A549 (cell line): ENCODE data around the gene EVA1C. TPM values are rescaled to one million over a fixed set of nuclear protein-coding genes. Genes with fewer than 3 reads are reported as not detected.

Experiments used
- ATAC-seq, 2 experiments: fragments of 200-7000 bp in 1 of 2; fragments of >200 bp in 1 of 2; cut with Nextera tagmentation in 1 of 2; cut with Tn5 transposase in 1 of 2; 3 replicates each; pipeline versions ENCODE4 v1.8.0 to v1.9.1; 2018 to 2020; ENCODE audit warnings: mild to moderate bottlenecking in 1 of 2, moderate library complexity in 1 of 2
- CTCF ChIA-PET: fragments of 300-600 bp; sonication (Branson Sonifier 250); formaldehyde crosslinking; extraction: SDS; loops from one replicate; lab custom pipeline; 2021; ENCODE audit warnings: antibody characterized with exemption, inconsistent platforms; lab: Yijun Ruan, JAX
- POLR2A ChIA-PET: fragments of 350-600 bp; formaldehyde crosslinking; extraction: SDS; loops from one replicate; lab custom pipeline; 2021; ENCODE audit warnings: antibody characterized with exemption, inconsistent platforms; lab: Yijun Ruan, JAX
- DNase-seq, 2 experiments: peaks; one replicate each; pipeline versions ENCODE4 v3.0.0 to v3.0.0-alpha.2; 2011 to 2016; ENCODE audit warnings: low read depth in 1 of 2, low spot score in 1 of 2
- FAIRE-seq: peaks from 2 replicates; lab custom pipeline; 2011; peaks lifted over from hg19 to GRCh38; lab: Jason Lieb, UNC
- H3K27ac ChIP-seq, 2 experiments: fragments of >200 bp; sonication (Bioruptor Twin); formaldehyde crosslinking; 3 replicates each; pipeline ENCODE4 v1.5.1; 2016 to 2017
- H3K4me1 ChIP-seq: fragments of >200 bp; sonication (Bioruptor Twin); formaldehyde crosslinking; 3 replicates; pipeline ENCODE4 v1.6.1; 2016
- H3K4me2 ChIP-seq: fragments of >200 bp; sonication (Bioruptor Twin); formaldehyde crosslinking; 3 replicates; pipeline ENCODE4 v1.6.1; 2016
- H3K4me3 ChIP-seq: fragments of >200 bp; sonication (Bioruptor Twin); formaldehyde crosslinking; 3 replicates; pipeline ENCODE4 v1.5.1; 2016
- H3K9me3 ChIP-seq: fragments of >200 bp; sonication (Bioruptor Twin); formaldehyde crosslinking; 3 replicates; pipeline ENCODE4 v1.6.1; 2016
- E2F6 ChIP-seq: IDR thresholded peaks from 2 replicates; pipeline ENCODE4 v1.6.1; 2012; ENCODE audit warnings: low read depth, borderline replicate concordance
- EHMT2 ChIP-seq: fragments of 200-600 bp; sonication (generic); IDR thresholded peaks from 2 replicates; pipeline ENCODE4 v1.6.1; 2016; ENCODE audit warnings: antibody characterized with exemption, low read depth, mild to moderate bottlenecking, moderate library complexity
- EP300 ChIP-seq, 2 experiments: fragments of >200 bp; sonication (Bioruptor Twin); formaldehyde crosslinking; IDR thresholded peaks; 2 replicates in 1 of 2; 3 replicates in 1 of 2; pipeline ENCODE4 v1.6.1; 2016 to 2017
- FOSB ChIP-seq: fragments of 250-450 bp; sonication (Bioruptor Pico); IDR thresholded peaks from 2 replicates; pipeline ENCODE4 v1.5.0; 2020; ENCODE audit warnings: mild to moderate bottlenecking, moderate library complexity
- GATA3 ChIP-seq: IDR thresholded peaks from 2 replicates; pipeline ENCODE4 v1.6.1; 2012; ENCODE audit warnings: borderline replicate concordance
- HES2 ChIP-seq: fragments of >200 bp; sonication (Bioruptor Twin); formaldehyde crosslinking; IDR thresholded peaks from 2 replicates; pipeline ENCODE4 v1.6.1; 2016
- HMGXB4 ChIP-seq: fragments of 250-450 bp; sonication (Bioruptor Pico); IDR thresholded peaks from 2 replicates; pipeline ENCODE4 v1.5.0; 2021; ENCODE audit warnings: mild to moderate bottlenecking, moderate library complexity, borderline replicate concordance
- JUN ChIP-seq, 2 experiments: fragments of >200 bp; sonication (Bioruptor Twin); formaldehyde crosslinking; IDR thresholded peaks; 2 replicates in 1 of 2; 3 replicates in 1 of 2; pipeline ENCODE4 v1.6.1; 2016 to 2017
- POLR2AphosphoS2 ChIP-seq: conservative IDR thresholded peaks from 2 replicates; pipeline ENCODE4 v1.6.1; 2012; ENCODE audit warnings: low read length, improper control_type of control experiment, inconsistent platforms
- RAD21 ChIP-seq, 2 experiments: fragments of >200 bp in 1 of 2; sonication (Bioruptor Twin) in 1 of 2; formaldehyde crosslinking in 1 of 2; IDR thresholded peaks in 1 of 2; conservative IDR thresholded peaks in 1 of 2; 2 replicates in 1 of 2; 3 replicates in 1 of 2; pipeline ENCODE4 v1.6.1; 2012 to 2018; ENCODE audit warnings: inconsistent platforms in 1 of 2
- SMC3 ChIP-seq: fragments of >200 bp; sonication (Bioruptor Twin); formaldehyde crosslinking; IDR thresholded peaks from 3 replicates; pipeline ENCODE4 v1.6.1; 2018; ENCODE audit warnings: inconsistent platforms
- SREBF2 ChIP-seq: fragments of 450-650 bp; IDR thresholded peaks from 2 replicates; pipeline ENCODE4 v1.6.1; 2014; ENCODE audit warnings: mild to moderate bottlenecking, moderate library complexity
- WGBS: methylation state at CpG from one replicate; pipeline ENCODE4 v1.1.6; 2017; ENCODE audit errors: missing lambda C conversion rate; 5-methylcytosine and 5-hydroxymethylcytosine counted together
- polyA plus RNA-seq, 4 experiments: library from polyadenylated mRNA; depleted of rRNA in 3 of 4; stranded (reverse); fragments of >200 nt; fragmentation: RNase III in 1 of 4; extraction: RNeasy Plus Mini Kit Qiagen cat#74134 plus additional on column Dnase treatment in 1 of 4; gene quantifications; 2 replicates in 3 of 4; 3 replicates in 1 of 4; pipeline ENCODE4 v1.2.3, GENCODE V29; 2011 to 2017
- TF ChIP-seq, protein P1 (sequence below): fragments of >200 bp; sonication (Bioruptor Twin); formaldehyde crosslinking; IDR thresholded peaks from 3 replicates; pipeline ENCODE4 v1.6.1; 2016
- TF ChIP-seq, protein P2 (sequence below): IDR thresholded peaks from 2 replicates; pipeline ENCODE4 v1.6.1; 2012
- TF ChIP-seq, protein P3 (sequence below): fragments of >200 bp; sonication (Bioruptor Twin); formaldehyde crosslinking; IDR thresholded peaks from 3 replicates; pipeline ENCODE4 v1.5.1; 2016

The EVA1C gene
- polyA plus RNA-seq, 2 of the 4 experiments (the other 2 are of a cell fraction): 41.1 to 48.0 TPM

GRCh38 chr21:32382108-32382644 lies 30.3 kb upstream of the EVA1C start:
- FAIRE-seq (no peak), ATAC-seq (peak; percentile 66 to 67; a peak in 5 of 6 replicates), DNase-seq (peak in 1 of 2 experiments; percentile 55)
- ChIA-PET CTCF (interaction anchor here (2.2 kb wide), 1 partner anchor 219 kb away, joined by 15 read pairs; no protein-coding TSS in a partner anchor), POLR2A (interaction anchor here (0.7 to 0.9 kb wide), 2 partner anchors 10 to 23 kb away, joined by 3 to 5 read pairs; no protein-coding TSS in a partner anchor)
- no peak overlapping the region; the same call in 2 of the 3 replicates for H3K4me3 ChIP-seq
- H3K4me1 ChIP-seq: peaks cover 64% of the 10 kb centered on the region
- peak overlapping the region; percentile 73 to 80 for H3K27ac ChIP-seq
- H3K9me3 ChIP-seq: no peaks in the 10 kb centered on the region
- TF ChIP-seq JUN (IDR thresholded peaks at IDR 0.05) (peak in 1 of 2 experiments; percentile 43; a peak in 1 of 5 replicates), EP300 (IDR thresholded peaks at IDR 0.05) (peak in 1 of 2 experiments; percentile 70; a peak in 2 of 5 replicates), SREBF2 (no peak)
- peak overlapping the region; percentile 71 for H3K4me2 ChIP-seq
- WGBS: 41% methylated on average over 10 of the region's 10 CpGs

GRCh38 chr21:32383812-32384211 lies 28.7 kb upstream of the EVA1C start:
- peaks cover 76% of the 10 kb centered on the region for H3K4me1 ChIP-seq
- TF ChIP-seq, protein P1, sequence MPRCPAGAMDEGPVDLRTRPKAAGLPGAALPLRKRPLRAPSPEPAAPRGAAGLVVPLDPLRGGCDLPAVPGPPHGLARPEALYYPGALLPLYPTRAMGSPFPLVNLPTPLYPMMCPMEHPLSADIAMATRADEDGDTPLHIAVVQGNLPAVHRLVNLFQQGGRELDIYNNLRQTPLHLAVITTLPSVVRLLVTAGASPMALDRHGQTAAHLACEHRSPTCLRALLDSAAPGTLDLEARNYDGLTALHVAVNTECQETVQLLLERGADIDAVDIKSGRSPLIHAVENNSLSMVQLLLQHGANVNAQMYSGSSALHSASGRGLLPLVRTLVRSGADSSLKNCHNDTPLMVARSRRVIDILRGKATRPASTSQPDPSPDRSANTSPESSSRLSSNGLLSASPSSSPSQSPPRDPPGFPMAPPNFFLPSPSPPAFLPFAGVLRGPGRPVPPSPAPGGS: no peak
- peak; percentile 25 to 32; a peak in 2 of 5 replicates for TF ChIP-seq RAD21 (conservative IDR thresholded peaks at IDR 0.05 in 1 of 2, IDR thresholded peaks at IDR 0.05 in 1 of 2)
- 0 out of 3 replicates have a peak, but pooled peaks have one; percentile 9 for TF ChIP-seq SMC3
- no peak for TF ChIP-seq GATA3
- no peak for TF ChIP-seq HMGXB4 (CRISPR knock-in tag)
- TF ChIP-seq HES2: no peak
- TF ChIP-seq EHMT2: no peak
- TF ChIP-seq, protein P2, sequence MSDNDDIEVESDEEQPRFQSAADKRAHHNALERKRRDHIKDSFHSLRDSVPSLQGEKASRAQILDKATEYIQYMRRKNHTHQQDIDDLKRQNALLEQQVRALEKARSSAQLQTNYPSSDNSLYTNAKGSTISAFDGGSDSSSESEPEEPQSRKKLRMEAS: no peak
- TF ChIP-seq FOSB (CRISPR knock-in tag): no peak
- TF ChIP-seq E2F6: no peak
- TF ChIP-seq, protein P3, sequence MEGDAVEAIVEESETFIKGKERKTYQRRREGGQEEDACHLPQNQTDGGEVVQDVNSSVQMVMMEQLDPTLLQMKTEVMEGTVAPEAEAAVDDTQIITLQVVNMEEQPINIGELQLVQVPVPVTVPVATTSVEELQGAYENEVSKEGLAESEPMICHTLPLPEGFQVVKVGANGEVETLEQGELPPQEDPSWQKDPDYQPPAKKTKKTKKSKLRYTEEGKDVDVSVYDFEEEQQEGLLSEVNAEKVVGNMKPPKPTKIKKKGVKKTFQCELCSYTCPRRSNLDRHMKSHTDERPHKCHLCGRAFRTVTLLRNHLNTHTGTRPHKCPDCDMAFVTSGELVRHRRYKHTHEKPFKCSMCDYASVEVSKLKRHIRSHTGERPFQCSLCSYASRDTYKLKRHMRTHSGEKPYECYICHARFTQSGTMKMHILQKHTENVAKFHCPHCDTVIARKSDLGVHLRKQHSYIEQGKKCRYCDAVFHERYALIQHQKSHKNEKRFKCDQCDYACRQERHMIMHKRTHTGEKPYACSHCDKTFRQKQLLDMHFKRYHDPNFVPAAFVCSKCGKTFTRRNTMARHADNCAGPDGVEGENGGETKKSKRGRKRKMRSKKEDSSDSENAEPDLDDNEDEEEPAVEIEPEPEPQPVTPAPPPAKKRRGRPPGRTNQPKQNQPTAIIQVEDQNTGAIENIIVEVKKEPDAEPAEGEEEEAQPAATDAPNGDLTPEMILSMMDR: peak; percentile 28; the same call in 2 of the 3 replicates
- no peak for TF ChIP-seq EP300 (IDR thresholded peaks at IDR 0.05)
- TF ChIP-seq POLR2AphosphoS2: no peak
- FAIRE-seq (no peak), ATAC-seq (peak; percentile 64 to 71; a peak in 5 of 6 replicates), DNase-seq (peak in 1 of 2 experiments; percentile 28)
- H3K9me3 ChIP-seq: no peaks in the 10 kb centered on the region
- WGBS: 92% methylated on average over 6 of the region's 6 CpGs
- POLR2A ChIA-PET: no interaction called here
- no peak overlapping the region for H3K4me2 ChIP-seq
- no peak overlapping the region for H3K4me3 ChIP-seq
- peak overlapping the region; percentile 73 to 80; a peak in 5 of 6 replicates for H3K27ac ChIP-seq
- CTCF ChIA-PET: interaction anchor here (1.2 to 2.2 kb wide), 5 partner anchors 13 to 217 kb away, joined by 3 to 15 read pairs (median 3); no protein-coding TSS in a partner anchor
